ENCODE results near the gene MOB3A.
"Not testable (repeated sequence)": the region's sequence is repeated elsewhere in the genome, so short reads cannot be mapped to it uniquely, and the experiment has no call there.

The MOB3A gene

GRCh38 chr19:2096034-2096479 is at the start of gene MOB3A:
MOB3A (minus strand) TSS chr19:2096326; CDS start chr19:2078560, 17,766 bp downstream.
- DNase-seq (ENCODE audit: low spot score) = no peak

- DNase-seq (ENCODE audit: low spot score) = peak; percentile 20
Measured at GRCh38 chr19:2145831-2146241, 49.7 kb upstream of the MOB3A start.

- DNase-seq (ENCODE audit: low spot score) = peak; percentile 22
Measured at GRCh38 chr19:2144190-2144589, 48.1 kb upstream of the MOB3A start.

- peak; percentile 25 for DNase-seq (ENCODE audit: low spot score)
Measured at GRCh38 chr19:2142173-2142829, 46.2 kb upstream of the MOB3A start.

- no peak for DNase-seq (ENCODE audit: low spot score)
Measured at GRCh38 chr19:2140138-2140569, 44.0 kb upstream of the MOB3A start.

GRCh38 chr19:2139385-2140137 is 43.4 kb upstream of the MOB3A start:
- no peak for DNase-seq (ENCODE audit: low spot score)

- no peak for DNase-seq (ENCODE audit: low spot score)
Measured at GRCh38 chr19:2138061-2138728, 42.1 kb upstream of the MOB3A start.

GRCh38 chr19:2136796-2137195 is 40.7 kb upstream of the MOB3A start:
- no peak for DNase-seq (ENCODE audit: low spot score)

GRCh38 chr19:2135474-2136402 is 39.6 kb upstream of the MOB3A start:
- DNase-seq (ENCODE audit: low spot score) = no peak

GRCh38 chr19:2132731-2133490 is 36.8 kb upstream of the MOB3A start:
- no peak for DNase-seq (ENCODE audit: low spot score)

- no peak for DNase-seq (ENCODE audit: low spot score)
Measured at GRCh38 chr19:2132191-2132590, 36.1 kb upstream of the MOB3A start.

GRCh38 chr19:2131012-2131975 is 35.2 kb upstream of the MOB3A start:
- not testable (repeated sequence) for DNase-seq (ENCODE audit: low spot score)

- DNase-seq (ENCODE audit: low spot score) = no peak
Measured at GRCh38 chr19:2129892-2130770, 34.0 kb upstream of the MOB3A start.

GRCh38 chr19:2129486-2129885 is 33.4 kb upstream of the MOB3A start:
- no peak for DNase-seq (ENCODE audit: low spot score)

GRCh38 chr19:2129022-2129421 is 32.9 kb upstream of the MOB3A start:
- no peak for DNase-seq (ENCODE audit: low spot score)

GRCh38 chr19:2128252-2128651 is 32.1 kb upstream of the MOB3A start:
- DNase-seq (ENCODE audit: low spot score) = not testable (repeated sequence)

GRCh38 chr19:2127758-2128157 is 31.6 kb upstream of the MOB3A start:
- no peak for DNase-seq (ENCODE audit: low spot score)

- no peak for DNase-seq (ENCODE audit: low spot score)
Measured at GRCh38 chr19:2126879-2127518, 30.9 kb upstream of the MOB3A start.
